K562 (cell line): ENCODE results near the gene CUX1. TPM values are rescaled to one million over a fixed set of nuclear protein-coding genes. Genes with fewer than 3 reads are reported as not detected.

ENCODE experiments used
- ETS1 ChIP-seq: conservative IDR thresholded peaks from 2 replicates; pipeline ENCODE4 v1.6.1; 2011; ENCODE audit warnings: low read depth, mild to moderate bottlenecking, low read length; ENCODE audit not compliant: control insufficient read depth
- HMG20B ChIP-seq: fragments of 250-450 bp; sonication (Bioruptor Pico); IDR thresholded peaks from 2 replicates; pipeline ENCODE4 v1.5.0; 2021; ENCODE audit warnings: mild to moderate bottlenecking
- HMGN3 ChIP-seq: IDR thresholded peaks from 2 replicates; pipeline ENCODE4 v1.6.1; 2011; ENCODE audit warnings: borderline replicate concordance, low read depth, mild to moderate bottlenecking, mixed read lengths, low read length; ENCODE audit not compliant: insufficient read length; ENCODE audit errors: extremely low read depth
- ID3 ChIP-seq, 2 experiments: fragments of 250-450 bp in 1 of 2; fragments of 450-650 bp in 1 of 2; sonication (Bioruptor Pico) in 1 of 2; IDR thresholded peaks; 2 replicates each; pipeline versions ENCODE4 v1.6.1 to v1.8.0; 2016 to 2021; ENCODE audit warnings: mild to moderate bottlenecking in 2 of 2, moderate library complexity in 2 of 2, missing compliant biosample characterization in 1 of 2, missing genetic modification characterization in 1 of 2
- MYBL2 ChIP-seq, 2 experiments: fragments of 450-650 bp in 1 of 2; sonication (generic) in 1 of 2; formaldehyde crosslinking in 1 of 2; IDR thresholded peaks; 2 replicates each; pipeline versions ENCODE4 v1.6.1 to v1.8.1; 2017 to 2022; ENCODE audit warnings: borderline replicate concordance in 1 of 2, inconsistent platforms in 1 of 2, low read depth in 1 of 2, mild to moderate bottlenecking in 1 of 2, missing genetic modification reagents in 1 of 2, moderate library complexity in 1 of 2
- MYC ChIP-seq, 2 experiments: fragments of 250-450 bp in 1 of 2; sonication (Bioruptor Pico) in 1 of 2; IDR thresholded peaks; 2 replicates each; pipeline versions ENCODE4 v1.5.1 to v1.6.1; 2012 to 2021; ENCODE audit warnings: low read depth in 2 of 2, borderline replicate concordance in 1 of 2, improper control_type of control experiment in 1 of 2, low read length in 1 of 2, mild to moderate bottlenecking in 1 of 2, moderate library complexity in 1 of 2
- NCOR1 ChIP-seq: fragments of 450-650 bp; IDR thresholded peaks from 2 replicates; pipeline ENCODE4 v1.6.1; 2016; ENCODE audit warnings: mild to moderate bottlenecking, moderate library complexity
- NFE2 ChIP-seq: IDR thresholded peaks from 2 replicates; pipeline ENCODE4 v1.6.1; 2014; ENCODE audit warnings: antibody characterized with exemption, low read depth
- NFXL1 ChIP-seq: fragments of 450-650 bp; formaldehyde crosslinking; IDR thresholded peaks from 2 replicates; pipeline ENCODE4 v1.4.0; 2021; ENCODE audit warnings: mild to moderate bottlenecking
- RBM15 ChIP-seq: fragments of 200-400 bp; formaldehyde crosslinking; IDR thresholded peaks from 2 replicates; pipeline ENCODE4 v1.6.1; 2018; ENCODE audit warnings: mild to moderate bottlenecking, low read length, moderate library complexity; ENCODE audit not compliant: insufficient read depth
- RBM25 ChIP-seq: fragments of 200-400 bp; formaldehyde crosslinking; IDR thresholded peaks from 2 replicates; pipeline ENCODE4 v1.6.1; 2018; ENCODE audit warnings: low read length, low read depth, moderate library complexity; ENCODE audit not compliant: severe bottlenecking
- SETDB1 ChIP-seq: IDR thresholded peaks from one replicate; pipeline ENCODE4 v1.6.1; 2012; ENCODE audit warnings: low read length, control low read depth, inconsistent platforms
- SMARCB1 ChIP-seq: IDR thresholded peaks from 2 replicates; pipeline ENCODE4 v1.6.1; 2011; ENCODE audit warnings: improper control_type of control experiment, low read depth; ENCODE audit not compliant: insufficient read length
- TCF3 ChIP-seq: sonication (generic); formaldehyde crosslinking; IDR thresholded peaks from 2 replicates; pipeline ENCODE4 v1.4.0; 2020; ENCODE audit warnings: mild to moderate bottlenecking, missing genetic modification reagents
- TEAD4 ChIP-seq, 2 experiments: sonication (generic) in 1 of 2; formaldehyde crosslinking in 1 of 2; IDR thresholded peaks; 2 replicates each; pipeline versions ENCODE4 v1.6.1 to v1.8.0; 2012 to 2022; ENCODE audit warnings: borderline replicate concordance in 1 of 2, inconsistent platforms in 1 of 2, low read length in 1 of 2, mild to moderate bottlenecking in 1 of 2, missing genetic modification reagents in 1 of 2
- UBTF ChIP-seq, 2 experiments: IDR thresholded peaks; 2 replicates each; pipeline ENCODE4 v1.6.1; 2012; ENCODE audit warnings: improper control_type of control experiment in 2 of 2, low read depth in 2 of 2, low read length in 2 of 2, borderline replicate concordance in 1 of 2
- ZNF583 ChIP-seq: fragments of 250-450 bp; sonication (Bioruptor Pico); IDR thresholded peaks from 2 replicates; pipeline ENCODE4 v1.4.0; 2020
- ZZZ3 ChIP-seq: fragments of 450-650 bp; IDR thresholded peaks from 2 replicates; pipeline ENCODE4 v1.6.1; 2016; ENCODE audit warnings: antibody characterized with exemption, mild to moderate bottlenecking, moderate library complexity
- polyA plus RNA-seq, 8 experiments: library from polyadenylated mRNA; depleted of rRNA in 4 of 8; stranded (reverse) in 5 of 8; unstranded in 3 of 8; fragments of >200 nt; fragmentation: Nextera tagmentation in 2 of 8; fragmentation: Illumina TruSeq in 1 of 8; extraction: Ambion mirVana in 2 of 8; extraction: Trizol in 1 of 8; gene quantifications; 2 replicates each; pipeline versions ENCODE4 v1.2.1 to v1.2.3, GENCODE V29; 2011 to 2014; ENCODE audit warnings: inconsistent platforms in 1 of 8, missing spikeins in 1 of 8
- total RNA-seq, 7 experiments: library from RNA; depleted of rRNA in 6 of 7; stranded (reverse); fragments of >200 nt in 6 of 7; fragmentation: Illumina TruSeq in 2 of 7; extraction: Trizol in 2 of 7; gene quantifications; 2 replicates each; pipeline versions ENCODE4 v1.2.1 to v1.2.3, GENCODE V29; 2011 to 2021; ENCODE audit warnings: low replicate concordance in 1 of 7
- TF ChIP-seq, protein P1 (sequence below): fragments of 450-650 bp; formaldehyde crosslinking; IDR thresholded peaks from 2 replicates; pipeline ENCODE4 v1.4.0; 2020; ENCODE audit warnings: mild to moderate bottlenecking, moderate library complexity
- TF ChIP-seq, protein P2 (sequence below): fragments of 250-450 bp; sonication (Bioruptor Pico); IDR thresholded peaks from 2 replicates; pipeline ENCODE4 v1.6.1; 2021; ENCODE audit warnings: mild to moderate bottlenecking

The CUX1 gene
- total and polyA plus RNA-seq, 9 of the 15 experiments (the other 6 are each of a cell fraction or from before 2014, with no cell fraction given): 3.6 to 55.3 (median 25.2) TPM

DNA sequence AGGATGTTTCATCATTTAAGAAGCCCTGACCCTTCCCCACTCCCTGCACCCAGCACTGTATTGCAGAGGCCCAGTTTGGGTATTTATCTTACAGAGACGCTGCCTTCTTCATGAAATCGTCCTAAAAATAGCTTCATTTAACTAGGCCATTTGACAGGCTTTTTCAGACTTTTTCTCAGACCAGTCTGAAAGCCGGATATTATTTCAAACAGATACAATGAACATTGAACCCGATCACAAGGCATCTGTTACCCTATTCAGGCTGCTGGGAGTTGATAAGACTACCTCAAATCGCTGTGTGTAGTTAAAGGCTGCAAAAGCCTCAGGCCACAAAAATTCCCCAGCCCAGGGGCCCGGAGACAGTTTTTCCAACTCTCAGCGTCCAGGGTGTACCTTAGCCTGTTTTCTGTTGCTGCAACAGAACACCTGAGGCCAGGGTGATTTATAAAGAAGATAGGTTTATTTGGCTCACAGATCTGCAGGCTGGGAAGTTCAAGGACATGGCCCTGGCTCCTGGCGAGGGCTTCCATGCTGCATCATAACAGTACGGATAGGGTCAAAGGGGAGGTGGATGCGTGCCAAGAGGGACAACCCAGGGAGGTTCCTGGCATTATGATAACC is 338.5 kb downstream of the CUX1 start (continued):
- no peak for TF ChIP-seq MYC (IDR thresholded peaks at IDR 0.05; ENCODE audit: low read depth, low read length)
- TF ChIP-seq MYC (CRISPR knock-in tag; IDR thresholded peaks at IDR 0.05; ENCODE audit: borderline replicate concordance, low read depth): no peak
- no peak for TF ChIP-seq RBM15
- TF ChIP-seq ZZZ3: no peak
- TF ChIP-seq ETS1: no peak
- TF ChIP-seq, protein P1, sequence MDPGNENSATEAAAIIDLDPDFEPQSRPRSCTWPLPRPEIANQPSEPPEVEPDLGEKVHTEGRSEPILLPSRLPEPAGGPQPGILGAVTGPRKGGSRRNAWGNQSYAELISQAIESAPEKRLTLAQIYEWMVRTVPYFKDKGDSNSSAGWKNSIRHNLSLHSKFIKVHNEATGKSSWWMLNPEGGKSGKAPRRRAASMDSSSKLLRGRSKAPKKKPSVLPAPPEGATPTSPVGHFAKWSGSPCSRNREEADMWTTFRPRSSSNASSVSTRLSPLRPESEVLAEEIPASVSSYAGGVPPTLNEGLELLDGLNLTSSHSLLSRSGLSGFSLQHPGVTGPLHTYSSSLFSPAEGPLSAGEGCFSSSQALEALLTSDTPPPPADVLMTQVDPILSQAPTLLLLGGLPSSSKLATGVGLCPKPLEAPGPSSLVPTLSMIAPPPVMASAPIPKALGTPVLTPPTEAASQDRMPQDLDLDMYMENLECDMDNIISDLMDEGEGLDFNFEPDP (CRISPR knock-in tag): no peak
- TF ChIP-seq NFE2: peak; percentile 15; the same call in 1 of the 2 replicates
- no peak for TF ChIP-seq ZNF583 (CRISPR knock-in tag)
- peak; percentile 94 for TF ChIP-seq TCF3 (CRISPR knock-in tag)
- TF ChIP-seq SETDB1: no peak
- TF ChIP-seq RBM25: no peak
- no peak for TF ChIP-seq HMGN3
- TF ChIP-seq, protein P2, sequence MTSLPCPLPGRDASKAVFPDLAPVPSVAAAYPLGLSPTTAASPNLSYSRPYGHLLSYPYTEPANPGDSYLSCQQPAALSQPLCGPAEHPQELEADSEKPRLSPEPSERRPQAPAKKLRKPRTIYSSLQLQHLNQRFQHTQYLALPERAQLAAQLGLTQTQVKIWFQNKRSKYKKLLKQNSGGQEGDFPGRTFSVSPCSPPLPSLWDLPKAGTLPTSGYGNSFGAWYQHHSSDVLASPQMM (CRISPR knock-in tag): no peak
- TF ChIP-seq NCOR1: peak; percentile 89
- no peak for TF ChIP-seq MYBL2 (IDR thresholded peaks at IDR 0.05; ENCODE audit: low read depth)
- TF ChIP-seq MYBL2 (CRISPR knock-in tag; IDR thresholded peaks at IDR 0.05; ENCODE audit: borderline replicate concordance): no peak
- no peak for TF ChIP-seq HMG20B (CRISPR knock-in tag)
- no peak for TF ChIP-seq SMARCB1
- TF ChIP-seq UBTF (IDR thresholded peaks at IDR 0.05; ENCODE audit: borderline replicate concordance in 1 of 2, low read depth in 2 of 2, low read length in 2 of 2): no peak
- no peak for TF ChIP-seq NFXL1
- no peak for TF ChIP-seq ID3 (CRISPR knock-in tag; IDR thresholded peaks at IDR 0.05)
- no peak for TF ChIP-seq ID3 (tag; IDR thresholded peaks at IDR 0.05)
- peak; percentile 89 for TF ChIP-seq TEAD4 (IDR thresholded peaks at IDR 0.05; ENCODE audit: low read length)
- no peak for TF ChIP-seq TEAD4 (CRISPR knock-in tag; IDR thresholded peaks at IDR 0.05; ENCODE audit: borderline replicate concordance)
